ENCODE results near the gene DDAH1.

- TF ChIP-seq CTCF (IDR thresholded peaks at IDR 0.05) (peak; percentile 95 to 99 (median 97)), POLR2A (IDR thresholded peaks at IDR 0.05) (no peak), POLR2AphosphoS5 (IDR thresholded peaks at IDR 0.05) (peak in 2 of 4 donors; percentile 13 to 19), EP300 (IDR thresholded peaks at IDR 0.05) (no peak)
Observed at GRCh38 chr1:85307987-85308832, 156.7 kb downstream of the DDAH1 start.

Data from sigmoid colon (tissue), 4 donors.